Measurements from ENCODE around the gene GJA5. TPM values are rescaled to one million over a fixed set of nuclear protein-coding genes. Genes with fewer than 3 reads are reported as not detected.

GJA5 gene
- total RNA-seq, 1 experiment from 2014 or later, result not detected

Other genes with a start within 250 kb of the GJA5 start
- gene BCL9, start 219.1 kb downstream of the GJA5 start, total RNA-seq (2021; ENCODE audit: unreplicated experiment), result 25.1 TPM
- 12.0 TPM for gene ACP6, start 90.1 kb downstream of the GJA5 start, total RNA-seq (2021; ENCODE audit: unreplicated experiment)
- not detected for gene GJA8, start 142.2 kb upstream of the GJA5 start, total RNA-seq (2021; ENCODE audit: unreplicated experiment)
- gene GPR89B, start 167.8 kb upstream of the GJA5 start, total RNA-seq (2021; ENCODE audit: unreplicated experiment), result 12.0 TPM

Data from Panc1 (cell line).